GM18502 (cell line): ENCODE measurements around the gene GORASP1.

Source experiments
- ATAC-seq: cut with Tn5 transposase; IDR thresholded peaks from one replicate; pipeline ENCODE4 v1.9.1; 2021; ENCODE audit warnings: mild to moderate bottlenecking; ENCODE audit not compliant: unreplicated experiment, poor library complexity

GORASP1 gene

DNA sequence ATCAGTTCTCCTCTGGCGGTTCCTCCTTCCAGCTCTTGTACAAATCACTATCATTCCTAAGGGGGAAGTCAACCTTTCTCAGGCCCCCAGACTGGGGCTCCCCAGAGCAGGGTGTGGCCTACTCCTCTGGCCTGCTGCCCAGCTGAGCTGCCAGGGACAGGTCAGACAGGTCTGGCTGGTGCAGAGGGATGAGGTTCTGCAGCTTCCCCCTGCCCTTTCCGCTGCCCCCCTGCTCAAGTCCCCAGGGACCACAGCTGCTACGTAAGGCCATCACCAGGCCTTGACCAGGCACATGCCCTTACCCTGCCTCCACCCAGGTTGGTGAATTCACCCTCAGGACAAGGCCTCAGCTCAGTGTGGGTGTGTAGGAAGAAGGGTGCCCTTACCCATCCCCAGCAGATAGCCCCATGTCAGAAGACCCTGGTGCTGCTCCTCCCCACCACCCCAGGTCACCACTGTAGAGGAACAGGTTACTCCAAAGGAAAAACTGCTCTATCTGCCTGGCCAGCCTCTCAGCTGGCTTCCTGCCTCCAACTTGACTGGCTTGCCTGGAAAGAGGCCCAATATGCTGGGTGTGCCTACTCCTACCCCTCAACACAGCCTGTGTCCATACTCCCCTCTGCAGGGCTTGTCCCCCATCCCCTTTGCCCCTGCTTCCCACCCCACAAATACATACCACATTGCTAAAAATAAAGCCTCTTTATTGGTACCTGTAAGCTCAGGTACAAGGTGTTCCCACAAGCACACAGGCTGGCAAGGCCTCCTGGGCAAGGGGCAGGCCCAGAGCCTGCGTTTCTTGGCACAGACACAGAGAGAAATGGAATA is 34.0 kb upstream of the GORASP1 start:
- no peak for ATAC-seq

DNA sequence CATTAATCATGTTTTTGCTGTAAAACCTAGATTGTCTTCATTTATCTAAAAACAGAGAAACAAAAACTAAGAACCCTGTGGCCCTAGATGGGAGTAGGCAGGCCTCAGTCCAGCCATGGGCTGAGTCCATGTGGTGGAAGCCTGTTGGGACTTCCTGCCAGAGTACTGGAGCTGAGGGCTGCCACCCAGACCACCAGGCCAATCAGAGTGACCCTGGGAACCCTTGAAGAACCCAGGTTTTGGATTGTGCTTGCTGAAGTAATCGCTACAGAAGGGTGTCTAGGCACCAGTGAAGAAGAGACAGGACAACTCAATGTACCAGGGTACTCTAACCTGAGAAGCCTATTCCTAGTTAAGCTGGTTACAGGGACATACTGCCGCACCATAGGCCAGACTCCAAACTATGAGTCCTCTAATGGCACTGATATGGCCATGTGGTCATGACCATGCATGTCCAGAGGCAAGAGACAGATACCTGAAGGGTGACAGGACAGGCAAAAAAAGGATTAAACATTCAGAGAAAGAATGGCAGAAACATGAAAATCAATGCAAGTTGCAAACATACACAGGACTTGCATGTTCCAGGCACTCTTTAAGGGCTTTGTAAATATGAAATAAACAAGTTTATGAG is 33.0 kb upstream of the GORASP1 start:
- no peak for ATAC-seq

- no peak for ATAC-seq
Observed at GRCh38 chr3:39139442-39139841, 32.0 kb upstream of the GORASP1 start.

DNA sequence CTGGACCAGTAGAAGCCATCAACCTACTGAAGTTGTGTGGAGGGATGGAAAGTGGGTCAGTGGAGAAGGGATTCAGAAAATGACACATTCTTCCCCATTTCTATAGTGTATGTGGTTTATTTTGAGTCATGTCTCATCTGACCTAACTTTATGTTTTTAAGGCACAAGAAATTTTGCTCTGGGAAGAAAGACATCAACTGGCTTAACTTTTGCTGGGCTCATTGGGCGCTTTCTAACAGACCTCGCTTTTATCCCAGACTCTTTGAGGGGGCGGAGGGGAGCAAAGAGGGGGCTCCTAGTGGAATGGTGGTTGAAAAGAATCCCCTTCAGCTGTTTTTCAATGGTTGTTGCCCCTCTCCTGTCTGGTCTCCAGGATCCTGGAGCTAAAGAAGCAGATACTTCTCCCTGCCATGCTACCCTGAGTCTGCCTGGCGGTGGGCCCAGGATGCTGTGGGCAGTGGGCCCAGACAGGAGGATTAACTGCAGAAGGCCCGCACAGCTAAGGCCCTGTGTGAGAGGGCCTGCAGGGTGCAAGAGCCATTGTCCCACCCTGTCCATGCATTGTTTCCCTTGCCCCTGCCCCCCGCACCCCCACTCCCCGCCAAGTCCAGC is 31.5 kb upstream of the GORASP1 start:
- no peak for ATAC-seq

- no peak for ATAC-seq
Observed at GRCh38 chr3:39137991-39138803, 30.8 kb upstream of the GORASP1 start.

DNA sequence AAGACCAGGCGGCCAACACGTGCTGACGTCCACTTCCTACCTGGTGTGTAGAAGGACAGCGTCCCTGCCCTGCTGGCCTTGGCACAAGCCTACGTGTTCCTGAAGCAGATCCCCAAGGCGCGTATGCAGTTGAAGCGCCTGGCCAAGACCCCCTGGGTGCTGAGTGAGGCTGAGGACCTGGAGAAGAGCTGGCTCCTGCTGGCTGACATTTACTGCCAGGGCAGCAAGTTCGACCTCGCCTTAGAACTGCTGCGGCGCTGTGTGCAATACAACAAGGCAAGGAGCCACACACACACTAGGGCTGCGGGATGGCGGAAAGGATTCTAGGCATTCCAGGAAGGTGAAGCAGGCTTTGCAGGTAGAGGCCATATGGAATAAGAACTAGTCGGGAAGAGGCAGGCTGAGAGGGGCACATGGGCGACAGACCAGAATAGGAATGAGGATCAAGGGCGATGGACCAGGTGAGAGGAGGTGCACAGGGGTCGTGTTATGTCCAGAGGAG is 30.1 kb upstream of the GORASP1 start:
- no peak for ATAC-seq

GRCh38 chr3:39136533-39137434 is 29.4 kb upstream of the GORASP1 start:
- ATAC-seq, result no peak

GRCh38 chr3:39135170-39135805 is 27.9 kb upstream of the GORASP1 start:
- no peak for ATAC-seq

- no peak for ATAC-seq
Observed at GRCh38 chr3:39134305-39134704, 26.9 kb upstream of the GORASP1 start.

GRCh38 chr3:39133822-39134221 is 26.4 kb upstream of the GORASP1 start:
- ATAC-seq, result no peak

DNA sequence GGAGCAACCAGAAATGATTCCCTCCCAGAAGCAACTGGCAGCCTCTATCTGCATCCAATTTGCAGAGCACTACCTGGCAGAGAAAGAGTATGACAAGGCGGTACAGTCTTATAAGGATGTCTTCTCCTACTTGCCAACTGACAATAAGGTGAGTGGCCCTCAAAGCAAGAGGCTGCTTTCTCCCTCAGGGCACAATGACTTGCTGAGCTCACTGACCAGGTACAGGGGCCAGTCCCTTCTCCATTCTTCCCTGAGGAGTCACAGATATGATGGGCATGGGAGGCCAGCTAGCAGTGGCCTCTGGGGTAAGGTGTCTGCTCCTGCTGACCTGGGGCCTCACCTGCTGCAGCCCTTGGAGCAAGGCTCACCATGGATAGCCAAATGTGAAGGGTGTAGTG is 25.7 kb upstream of the GORASP1 start:
- ATAC-seq, result no peak

DNA sequence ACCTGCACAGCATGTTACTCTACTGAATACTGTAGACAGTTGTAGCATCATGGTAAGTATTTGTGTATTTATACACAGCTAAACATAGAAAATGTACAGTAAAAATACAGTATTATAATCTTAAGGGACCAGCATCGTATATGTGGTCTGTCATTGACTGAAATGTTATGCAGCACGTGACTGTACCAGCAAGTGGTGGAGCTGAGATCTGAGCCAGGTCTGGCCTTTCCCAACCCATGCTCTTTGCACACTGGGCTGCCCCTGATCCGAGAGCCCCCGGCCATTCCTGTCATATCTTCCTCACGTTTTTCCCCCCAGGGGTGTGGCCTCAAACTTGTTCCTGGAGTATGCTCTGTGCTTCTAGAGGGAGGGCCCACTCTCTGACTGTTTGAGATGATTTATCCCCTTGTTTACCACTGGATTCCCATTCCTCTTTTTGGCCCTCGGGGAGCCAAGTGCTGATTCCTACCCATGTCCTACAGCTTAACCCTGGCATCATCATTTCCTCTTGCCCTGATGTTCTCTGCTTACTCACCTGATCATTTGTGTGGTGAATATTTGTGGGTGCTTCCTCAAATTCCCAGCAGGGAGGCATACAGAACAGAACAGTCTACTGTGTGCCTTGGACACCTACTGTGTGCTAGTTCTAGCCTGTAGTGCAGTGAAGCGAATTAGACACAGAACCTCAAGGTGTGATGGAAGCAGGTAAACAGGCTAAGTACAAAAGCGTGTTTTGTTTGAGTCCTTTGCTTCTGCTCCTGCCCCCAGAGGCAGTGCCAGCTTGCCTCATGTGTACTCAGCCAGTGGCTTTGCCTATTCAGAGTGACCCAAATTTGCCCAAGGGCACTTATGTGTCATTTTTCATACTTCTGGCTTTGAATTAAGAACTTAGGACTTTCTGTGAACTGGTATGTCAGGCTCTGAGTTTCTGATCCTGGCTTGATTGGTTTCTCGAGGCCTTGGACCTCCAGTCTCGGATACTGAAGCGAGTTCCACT is 25.0 kb upstream of the GORASP1 start:
- no peak for ATAC-seq

GRCh38 chr3:39130693-39131265 is 23.4 kb upstream of the GORASP1 start:
- no peak for ATAC-seq

DNA sequence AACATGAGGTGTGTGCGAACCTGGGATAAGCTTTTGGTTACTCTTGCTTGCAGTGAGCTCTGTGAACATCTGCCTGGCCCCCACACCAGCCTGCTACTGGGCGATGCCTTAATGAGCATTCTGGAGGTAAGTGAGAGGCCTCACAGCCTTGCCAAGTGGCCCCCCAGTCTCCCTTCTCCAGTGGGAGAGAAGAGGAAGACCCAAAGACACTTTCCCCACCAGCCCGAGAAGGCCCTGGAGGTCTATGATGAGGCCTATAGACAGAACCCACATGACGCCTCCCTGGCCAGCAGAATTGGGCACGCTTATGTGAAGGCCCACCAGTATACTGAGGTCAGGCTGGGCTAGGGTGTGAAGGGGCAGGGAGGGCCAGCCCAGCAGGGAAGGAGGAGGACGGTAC is 22.6 kb upstream of the GORASP1 start:
- no peak for ATAC-seq

DNA sequence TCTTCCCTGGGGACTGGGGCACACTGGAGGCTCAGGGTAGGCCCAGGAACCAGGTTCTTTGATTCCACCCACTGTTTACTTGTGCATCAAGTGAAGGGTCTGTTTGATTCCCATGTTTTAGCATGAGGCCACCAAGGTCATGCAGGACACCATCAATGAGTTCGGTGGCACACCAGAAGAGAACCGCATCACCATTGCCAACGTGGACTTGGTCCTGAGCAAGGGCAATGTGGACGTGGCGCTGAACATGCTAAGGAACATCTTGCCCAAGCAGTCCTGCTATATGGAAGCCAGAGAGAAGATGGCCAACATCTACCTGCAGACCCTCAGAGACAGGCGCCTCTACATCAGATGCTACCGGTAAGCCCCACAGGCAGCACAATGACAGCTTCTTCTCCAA is 21.5 kb upstream of the GORASP1 start:
- ATAC-seq, result no peak

- ATAC-seq, result no peak
Observed at GRCh38 chr3:39127908-39128304, 20.5 kb upstream of the GORASP1 start.

- ATAC-seq, result no peak
Observed at GRCh38 chr3:39127269-39127907, 20.0 kb upstream of the GORASP1 start.
